Limb (tissue), 2 donors: ENCODE data around the gene RLBP1.

Experiments used
- DNase-seq, 2 donors: peaks; one replicate each; pipeline ENCODE4 v3.0.0-alpha.2; 2016; ENCODE audit errors: extremely low spot score in 2 of 2

RLBP1 gene

GRCh38 chr15:89206908-89207331, 14.5 kb downstream of the RLBP1 start:
- DNase-seq = peak; percentile 44 to 83

GRCh38 chr15:89205991-89206585, 15.3 kb downstream of the RLBP1 start:
- DNase-seq = no peak

DNA sequence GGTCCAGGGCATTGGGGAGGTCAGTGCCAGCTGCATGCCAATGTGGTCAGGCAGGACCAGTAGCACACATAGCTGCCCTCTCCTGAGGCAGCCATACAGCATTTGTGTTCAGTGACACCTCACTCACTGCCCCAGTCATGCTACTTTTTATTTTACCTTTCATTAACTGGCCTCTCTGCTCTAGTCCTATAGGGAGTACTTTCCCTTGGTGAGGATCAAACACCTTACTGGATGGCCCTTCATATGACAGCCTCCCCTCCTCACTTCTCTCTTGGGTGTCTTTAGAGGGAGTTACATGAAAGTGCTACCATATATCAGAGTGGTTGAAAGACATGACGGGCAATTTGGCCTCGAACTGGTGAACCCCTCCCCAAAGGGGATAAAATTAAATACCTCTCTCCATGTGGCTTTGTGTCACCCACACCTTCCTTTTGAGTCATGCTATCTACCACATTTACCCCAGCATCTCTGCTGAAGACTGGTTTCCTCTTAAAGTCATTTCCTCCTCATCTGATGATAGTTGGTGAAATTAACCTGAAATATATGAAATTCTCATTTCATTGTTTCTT, 17.6 kb downstream of the RLBP1 start:
- DNase-seq = no peak

DNA sequence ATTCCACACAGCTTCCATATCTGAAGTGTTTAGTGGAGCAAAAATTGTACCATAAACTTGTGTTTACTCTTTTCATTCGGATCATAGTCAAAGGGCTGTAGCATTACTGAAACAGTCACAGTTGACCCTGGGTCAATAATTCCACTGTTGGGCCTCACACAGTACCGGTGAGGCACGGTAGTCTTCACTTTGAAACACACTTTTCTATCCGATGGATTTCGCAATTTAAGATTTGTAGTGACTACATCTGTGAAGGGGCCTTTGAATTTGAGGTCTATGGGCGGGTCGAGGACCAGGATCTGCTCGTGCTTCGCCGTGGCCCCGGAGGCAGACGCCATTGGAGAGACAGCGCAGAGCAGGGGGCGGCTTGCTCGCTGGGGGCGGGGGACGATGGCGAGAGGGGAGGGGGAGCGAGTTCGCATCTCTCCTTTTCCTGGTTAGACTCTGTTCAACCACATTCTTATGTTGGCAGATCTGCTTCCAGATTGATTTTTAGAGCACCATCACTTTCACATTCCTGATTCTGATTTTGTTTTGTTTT, 19.8 kb downstream of the RLBP1 start:
- DNase-seq = no peak

DNA sequence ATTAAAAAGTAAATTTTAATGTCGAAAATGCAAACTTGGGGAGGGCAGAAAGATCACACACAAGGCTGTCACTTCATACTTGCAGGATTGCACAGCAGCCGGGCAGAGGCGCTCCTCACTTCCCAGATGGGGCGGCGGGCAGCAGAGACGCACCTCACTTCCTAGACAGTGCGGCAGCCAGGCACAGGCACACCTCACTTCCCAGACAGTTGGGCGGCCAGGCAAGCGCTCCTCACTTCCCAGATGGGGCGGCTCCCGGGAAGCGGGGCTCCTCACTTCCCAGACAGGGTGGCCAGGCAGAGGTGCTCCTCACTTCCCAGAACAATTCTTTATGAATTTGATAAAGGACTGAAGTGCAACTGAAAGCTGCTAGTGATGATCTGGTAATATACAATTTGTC, 21.2 kb downstream of the RLBP1 start:
- DNase-seq = no peak

GRCh38 chr15:89199746-89200145, 21.6 kb downstream of the RLBP1 start:
- DNase-seq = no peak

DNA sequence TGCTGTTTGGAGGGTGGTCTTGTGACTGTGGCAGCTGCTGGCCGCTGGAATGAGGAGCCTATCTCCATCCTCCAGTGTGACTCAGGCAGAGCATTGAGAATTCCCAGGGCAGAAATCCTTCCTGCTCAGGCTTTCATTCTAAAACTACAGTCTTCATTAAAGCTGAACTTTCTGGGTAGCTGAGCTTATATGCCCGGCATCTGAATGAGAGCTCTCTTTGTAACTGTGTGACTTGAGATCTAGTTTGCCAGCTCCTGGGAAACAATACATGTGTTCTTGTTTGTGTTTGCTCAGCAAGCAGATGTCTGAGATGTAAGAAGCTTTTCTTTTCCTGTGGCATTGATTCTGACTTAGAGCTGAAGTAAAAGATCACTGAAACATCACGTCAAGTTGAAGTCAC, 22.4 kb downstream of the RLBP1 start:
- no peak for DNase-seq

DNA sequence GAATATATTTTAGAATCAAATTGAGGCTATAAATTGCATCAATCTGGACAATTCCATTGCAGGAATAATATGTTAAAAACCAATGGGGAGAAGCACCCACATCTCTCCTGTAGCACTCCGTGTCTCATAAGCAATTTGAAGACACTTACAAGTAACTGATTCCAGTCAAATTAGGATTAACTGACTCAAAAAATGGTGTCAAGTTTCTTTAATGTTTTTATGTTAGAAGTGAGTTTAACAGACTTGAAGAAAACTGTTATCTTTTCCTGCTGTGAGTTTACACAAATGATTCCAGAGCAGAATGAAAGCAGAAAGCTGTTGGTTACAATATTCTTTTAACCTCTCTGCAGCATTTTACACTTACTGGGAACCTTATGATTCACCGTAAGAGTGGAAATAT, 23.2 kb downstream of the RLBP1 start:
- no peak for DNase-seq

DNA sequence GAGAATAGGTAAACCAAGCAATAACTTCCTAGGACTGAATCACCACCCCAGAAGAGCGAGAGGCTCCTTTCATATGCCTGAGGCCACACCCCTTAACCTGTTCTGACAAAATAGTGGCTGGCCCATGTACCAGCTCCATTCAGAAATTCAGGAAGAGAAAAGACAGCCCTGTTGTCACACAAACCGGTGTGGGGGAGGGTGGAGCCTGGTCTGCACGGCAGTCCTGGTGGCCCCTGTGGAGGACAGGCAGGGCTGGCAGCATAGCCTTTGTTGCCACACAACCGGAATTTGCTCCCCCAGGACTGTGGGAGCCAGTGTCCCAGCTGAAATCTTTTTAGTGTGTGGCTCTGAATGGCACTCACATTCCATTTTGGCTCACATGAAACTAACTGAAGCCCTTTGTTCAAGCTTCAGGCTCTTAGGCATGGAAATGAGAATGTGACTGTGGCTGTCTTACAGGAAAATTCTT, 23.8 kb downstream of the RLBP1 start:
- peak in 1 of 2 donors; percentile 58 for DNase-seq

DNA sequence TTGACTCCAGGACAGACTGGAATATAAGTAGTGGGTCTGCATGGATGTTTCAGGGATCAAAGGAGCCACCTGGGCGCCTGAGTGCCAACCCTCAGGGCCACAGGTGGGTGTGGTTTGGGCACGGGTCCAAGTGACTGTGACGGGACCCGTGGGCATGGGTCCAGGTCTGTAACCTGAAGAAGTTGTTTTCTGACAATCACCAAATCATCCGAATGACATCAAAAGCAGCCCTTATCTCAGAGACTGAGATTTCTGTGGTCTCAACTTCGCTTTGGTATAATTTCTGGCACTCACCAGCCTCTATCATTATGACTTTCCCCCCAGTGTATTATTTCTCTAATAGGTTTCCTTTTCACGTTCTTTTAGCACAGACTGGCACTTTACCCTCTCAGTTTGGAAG, 24.4 kb downstream of the RLBP1 start:
- no peak for DNase-seq

- no peak for DNase-seq
Measured at GRCh38 chr15:89196241-89196640, 25.1 kb downstream of the RLBP1 start.

GRCh38 chr15:89195836-89196235, 25.5 kb downstream of the RLBP1 start:
- no peak for DNase-seq

DNA sequence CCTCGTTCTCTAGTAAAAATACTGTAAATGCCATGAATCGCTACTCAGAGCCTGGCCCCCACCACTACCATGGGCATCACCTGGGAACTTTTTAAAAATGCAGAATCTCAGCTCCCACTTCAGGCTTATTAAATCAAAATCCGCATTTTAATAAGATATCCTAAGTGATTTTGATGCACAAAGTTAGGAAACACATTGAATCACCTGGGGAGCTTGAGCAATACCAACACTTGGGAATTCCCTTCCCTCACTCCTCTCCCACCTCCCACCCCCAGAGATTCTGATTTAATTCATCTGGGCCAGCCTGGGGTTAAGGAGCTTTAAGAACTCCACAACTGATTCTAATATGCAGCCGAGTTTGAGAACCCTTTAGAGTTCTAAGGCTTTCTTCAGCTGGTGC, 26.8 kb downstream of the RLBP1 start:
- DNase-seq = no peak

DNA sequence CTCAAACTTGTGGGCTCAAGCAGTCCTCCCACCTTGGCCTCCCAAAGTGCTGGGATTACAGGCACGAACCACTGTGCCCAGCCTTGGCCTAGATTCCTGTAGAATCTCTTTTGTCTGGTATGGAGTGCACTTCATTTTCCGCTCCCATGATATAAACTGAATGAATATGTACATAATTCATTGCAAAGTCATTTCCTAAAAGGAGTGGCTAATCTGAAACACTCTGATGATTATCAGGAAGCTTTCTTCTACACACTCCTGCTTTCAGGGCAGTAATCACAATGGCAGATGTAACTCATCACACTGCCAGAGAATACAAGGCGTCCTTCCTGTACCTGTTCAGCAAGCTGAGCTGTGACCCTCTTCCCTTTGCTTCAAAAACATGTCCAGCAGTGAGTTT, 28.6 kb downstream of the RLBP1 start:
- DNase-seq = no peak

- DNase-seq = no peak
Measured at GRCh38 chr15:89192136-89192535, 29.2 kb downstream of the RLBP1 start.

- DNase-seq = no peak
Measured at GRCh38 chr15:89187986-89188514, 33.3 kb downstream of the RLBP1 start.

GRCh38 chr15:89187301-89187985, 33.9 kb downstream of the RLBP1 start:
- DNase-seq = no peak

GRCh38 chr15:89186803-89187202, 34.6 kb downstream of the RLBP1 start:
- no peak for DNase-seq

- no peak for DNase-seq
Measured at GRCh38 chr15:89184886-89185526, 36.4 kb downstream of the RLBP1 start.

DNA sequence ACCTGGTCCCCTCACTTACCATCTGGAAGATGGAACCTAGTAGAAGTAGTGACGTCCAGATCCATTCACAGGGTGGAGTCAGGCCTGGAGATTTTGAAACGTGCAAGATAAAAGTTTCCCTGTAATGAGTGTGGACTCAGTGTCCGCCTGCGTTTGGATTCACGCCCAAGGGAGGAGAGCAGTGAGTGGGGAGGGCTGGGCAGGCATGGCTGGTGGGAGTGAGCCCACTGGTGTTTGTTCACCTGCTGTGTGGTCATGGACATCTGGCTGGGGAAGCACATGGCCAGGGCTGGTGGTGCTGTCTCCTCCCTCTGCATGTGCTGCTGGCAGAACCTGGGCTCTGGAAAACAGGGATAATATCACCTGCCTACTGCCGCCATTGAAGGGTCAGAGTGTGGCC, 37.0 kb downstream of the RLBP1 start:
- no peak for DNase-seq

DNA sequence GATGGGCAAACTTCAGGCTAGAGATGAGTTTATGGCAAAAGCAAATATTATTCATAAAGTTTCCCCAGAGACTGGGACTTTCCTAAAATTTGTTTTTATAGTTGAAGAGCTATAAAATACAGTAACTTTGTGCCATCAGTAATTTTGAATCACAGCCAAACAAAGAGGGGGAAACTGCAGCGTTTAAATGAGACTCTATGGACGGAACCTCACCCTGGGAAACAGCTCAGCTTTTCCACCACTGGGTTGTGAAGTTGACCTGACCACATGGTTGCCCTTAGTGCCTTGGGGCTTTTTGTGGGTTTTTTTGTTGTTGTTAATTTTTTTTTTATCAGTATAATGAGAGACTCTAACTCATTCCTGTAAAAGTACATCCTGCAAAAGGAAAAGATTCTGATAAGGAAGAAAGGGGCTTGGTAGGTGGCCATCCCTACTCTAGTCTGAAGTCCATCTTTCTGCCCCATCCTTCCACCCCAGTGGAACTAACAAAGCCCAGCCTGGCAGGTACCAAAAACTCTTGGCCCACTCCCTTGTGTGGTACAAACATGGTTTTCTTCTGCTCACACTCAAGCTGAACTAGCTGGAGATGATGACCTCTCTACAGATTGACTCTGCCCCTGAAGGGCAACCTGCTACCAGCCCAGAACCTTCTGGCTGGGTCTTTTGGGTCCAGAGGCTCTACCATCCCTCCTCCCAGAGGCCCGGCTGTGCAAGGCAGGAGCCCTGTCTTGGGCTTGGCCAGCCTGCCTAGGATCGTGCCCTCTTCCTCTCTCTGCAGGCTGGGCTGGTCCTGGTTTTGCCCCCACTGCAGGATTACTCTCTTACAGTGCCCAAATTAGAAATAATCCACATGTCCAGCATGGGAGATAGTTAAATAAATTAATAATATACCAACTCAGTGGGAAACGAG, 41.2 kb downstream of the RLBP1 start:
- no peak for DNase-seq
